K562 (cell line): ENCODE data around the gene GFOD1. TPM values are rescaled to one million over a fixed set of nuclear protein-coding genes. Genes with fewer than 3 reads are reported as not detected.

ENCODE experiments used
- ATAC-seq: fragments of 200-7000 bp; cut with Tn5 transposase; 3 replicates; pipeline ENCODE4 v1.9.1; 2020; ENCODE audit warnings: moderate library complexity
- BruUV-seq: library from RNA; stranded (reverse); fragments of 400-500 nt; replicated peaks from 2 replicates; lab custom pipeline; 2021; lab: Mats Ljungman, UMichigan
- CTCF ChIA-PET: fragments of 300-600 bp; formaldehyde crosslinking; extraction: SDS; loops from one replicate; lab custom pipeline; 2021; ENCODE audit warnings: low intra/inter-chr PET ratio; lab: Yijun Ruan, JAX
- POLR2A ChIA-PET: fragments of 300-600, 350-650 bp; sonication (Branson Sonifier 250); formaldehyde crosslinking; extraction: SDS; loops from one replicate; lab custom pipeline; 2021; ENCODE audit warnings: antibody characterized with exemption, inconsistent platforms; lab: Yijun Ruan, JAX
- DNase-seq, 4 experiments: peaks; one replicate each; pipeline versions ENCODE4 v3.0.0 to v3.0.0-alpha.2; 2011 to 2018; ENCODE audit warnings: low spot score in 3 of 4, mixed read lengths in 3 of 4; ENCODE audit errors: extremely low read depth in 1 of 4
- FAIRE-seq: peaks from 2 replicates; lab custom pipeline; 2011; peaks lifted over from hg19 to GRCh38; lab: Jason Lieb, UNC
- H2AFZ ChIP-seq: 2 replicates; pipeline ENCODE4 v1.6.0; 2011; ENCODE audit warnings: low read depth, low read length, control low read depth, inconsistent platforms
- H3K27ac ChIP-seq: fragments of 200-600 bp; 3 replicates; pipeline ENCODE4 v1.8.0; 2011; ENCODE audit warnings: low read depth, mild to moderate bottlenecking, control low read depth, inconsistent platforms, low read length, moderate library complexity, mixed read lengths; ENCODE audit errors: extremely low read depth
- H3K27me3 ChIP-seq, 2 experiments: fragments of 300-600 bp in 1 of 2; 2 replicates in 1 of 2; 3 replicates in 1 of 2; pipeline versions ENCODE4 v1.6.0 to v1.8.0; 2011; ENCODE audit warnings: inconsistent platforms in 2 of 2, low read length in 2 of 2, mild to moderate bottlenecking in 1 of 2, mixed read lengths in 1 of 2, moderate library complexity in 1 of 2; ENCODE audit not compliant: control insufficient read depth in 2 of 2, insufficient read depth in 2 of 2
- H3K36me3 ChIP-seq: fragments of 300-600 bp; 3 replicates; pipeline ENCODE4 v1.8.0; 2011; ENCODE audit warnings: mild to moderate bottlenecking, low read length, inconsistent platforms; ENCODE audit not compliant: control insufficient read depth, insufficient read depth
- H3K4me1 ChIP-seq, 2 experiments: fragments of 200-600 bp in 1 of 2; replicated peaks in 1 of 2; 2 replicates in 1 of 2; 3 replicates in 1 of 2; pipeline versions ENCODE4 v1.5.1 to v1.8.0; 2011; ENCODE audit warnings: inconsistent platforms in 2 of 2, low read length in 2 of 2, mild to moderate bottlenecking in 1 of 2, mixed read lengths in 1 of 2, moderate library complexity in 1 of 2; ENCODE audit not compliant: control insufficient read depth in 2 of 2, insufficient read depth in 2 of 2
- H3K4me2 ChIP-seq: 2 replicates; pipeline ENCODE4 v1.6.1; 2011; ENCODE audit warnings: low read length, control low read depth, inconsistent platforms, mixed read lengths; ENCODE audit not compliant: insufficient read depth
- H3K4me3 ChIP-seq: fragments of 200-600 bp; sonication (generic), shearing (Covaris generic); 2 replicates; pipeline ENCODE4 v1.5.1; 2016; ENCODE audit warnings: control low read depth, inconsistent platforms
- H3K79me2 ChIP-seq: fragments of 200-600 bp; 3 replicates; pipeline ENCODE4 v1.8.0; 2011; ENCODE audit warnings: low read length, inconsistent platforms; ENCODE audit not compliant: control insufficient read depth, insufficient read depth
- H3K9ac ChIP-seq, 2 experiments: 2 replicates each; pipeline versions ENCODE4 v1.6.0 to v1.6.1; 2011; ENCODE audit warnings: low read depth in 2 of 2, low read length in 2 of 2, control low read depth in 1 of 2, inconsistent platforms in 1 of 2, mild to moderate bottlenecking in 1 of 2, mixed read lengths in 1 of 2; ENCODE audit not compliant: insufficient read depth in 1 of 2
- H3K9me1 ChIP-seq: one replicate; pipeline ENCODE4 v1.6.0; 2011; ENCODE audit warnings: inconsistent platforms, mild to moderate bottlenecking, low read length, moderate library complexity; ENCODE audit not compliant: control insufficient read depth, insufficient read depth
- H3K9me3 ChIP-seq: replicated peaks from 2 replicates; pipeline ENCODE4 v1.5.1; 2011; ENCODE audit warnings: low read depth, low read length, inconsistent platforms; ENCODE audit not compliant: control insufficient read depth, insufficient read depth
- H4K20me1 ChIP-seq: replicated peaks from 2 replicates; pipeline ENCODE4 v1.6.1; 2011; ENCODE audit warnings: low read length, inconsistent platforms, mixed read lengths; ENCODE audit not compliant: control insufficient read depth, insufficient read depth
- CSDE1 ChIP-seq, 2 experiments: fragments of 450-650 bp; IDR thresholded peaks; 2 replicates each; pipeline ENCODE4 v1.6.1; 2016; ENCODE audit warnings: mild to moderate bottlenecking in 1 of 2
- HDAC2 ChIP-seq: fragments of 450-650 bp; IDR thresholded peaks from 2 replicates; pipeline ENCODE4 v1.6.1; 2016; ENCODE audit warnings: mild to moderate bottlenecking
- HMG20A ChIP-seq: fragments of 450-650 bp; formaldehyde crosslinking; conservative IDR thresholded peaks from 2 replicates; pipeline ENCODE4 v1.4.0; 2020; ENCODE audit warnings: mild to moderate bottlenecking, mixed read lengths
- HNRNPH1 ChIP-seq: fragments of 200-400 bp; formaldehyde crosslinking; optimal IDR thresholded peaks from 2 replicates; pipeline ENCODE3; 2017; ENCODE audit warnings: low read depth, mild to moderate bottlenecking, low read length, moderate library complexity
- IRF2 ChIP-seq: sonication (generic); formaldehyde crosslinking; IDR thresholded peaks from 2 replicates; pipeline ENCODE4 v1.8.1; 2022; ENCODE audit warnings: mild to moderate bottlenecking, missing genetic modification reagents
- NR3C1 ChIP-seq: sonication (generic); formaldehyde crosslinking; IDR thresholded peaks from 2 replicates; pipeline ENCODE4 v1.8.1; 2022; ENCODE audit warnings: missing genetic modification reagents
- STAT5A ChIP-seq: IDR thresholded peaks from 2 replicates; pipeline ENCODE4 v1.6.1; 2012; ENCODE audit warnings: low read length, inconsistent platforms, borderline replicate concordance
- ZBTB7A ChIP-seq: IDR thresholded peaks from 2 replicates; pipeline ENCODE4 v1.6.1; 2011; ENCODE audit warnings: low read depth, mild to moderate bottlenecking, low read length, moderate library complexity, borderline replicate concordance; ENCODE audit not compliant: control insufficient read depth
- ZNF695 ChIP-seq: fragments of 450-650 bp; formaldehyde crosslinking; IDR thresholded peaks from 2 replicates; pipeline ENCODE4 v1.4.0; 2020; ENCODE audit warnings: mild to moderate bottlenecking, moderate library complexity
- WGBS: fragments of 100-300 bp; shearing (Covaris generic); methylation state at CpG from one replicate; pipeline ENCODE4 v1.1.6; 2016; ENCODE audit warnings: low coverage, mixed read lengths; ENCODE audit not compliant: insufficient coverage; ENCODE audit errors: missing lambda C conversion rate; 5-methylcytosine and 5-hydroxymethylcytosine counted together
- in situ Hi-C: fragments of 300-500 bp; cut with MboI; formaldehyde crosslinking; loops from 4 replicates; pipeline ENCODE4 v1.15.0; 2018; ENCODE audit warnings: inconsistent platforms, mixed read lengths
- intact Hi-C: fragments of 100-400 bp; cut with micrococcal nuclease; formaldehyde crosslinking; loops from 2 replicates; pipeline ENCODE4 v1.14.2; 2022
- polyA plus RNA-seq, 8 experiments: library from polyadenylated mRNA; depleted of rRNA in 4 of 8; stranded (reverse) in 5 of 8; unstranded in 3 of 8; fragments of >200 nt; fragmentation: Nextera tagmentation in 2 of 8; fragmentation: Illumina TruSeq in 1 of 8; extraction: Ambion mirVana in 2 of 8; extraction: Trizol in 1 of 8; gene quantifications; 2 replicates each; pipeline versions ENCODE4 v1.2.1 to v1.2.3, GENCODE V29; 2011 to 2014; ENCODE audit warnings: inconsistent platforms in 1 of 8, missing spikeins in 1 of 8
- total RNA-seq, 7 experiments: library from RNA; depleted of rRNA in 6 of 7; stranded (reverse); fragments of >200 nt in 6 of 7; fragmentation: Illumina TruSeq in 2 of 7; extraction: Trizol in 2 of 7; gene quantifications; 2 replicates each; pipeline versions ENCODE4 v1.2.1 to v1.2.3, GENCODE V29; 2011 to 2021; ENCODE audit warnings: low replicate concordance in 1 of 7
- TF ChIP-seq, protein P1 (sequence below): fragments of 450-650 bp; IDR thresholded peaks from 2 replicates; pipeline ENCODE4 v1.6.1; 2017; ENCODE audit warnings: antibody characterized with exemption
- TF ChIP-seq, protein P2 (sequence below): fragments of 450-650 bp; formaldehyde crosslinking; IDR thresholded peaks from 2 replicates; pipeline ENCODE4 v1.4.0; 2020; ENCODE audit warnings: mild to moderate bottlenecking, moderate library complexity
- TF ChIP-seq, protein P3 (sequence below): sonication (generic); IDR thresholded peaks from 2 replicates; pipeline ENCODE4 v1.6.1; 2016
- TF ChIP-seq, protein P4 (sequence below): fragments of 200-800 bp; sonication (Bioruptor generic); IDR thresholded peaks from 2 replicates; pipeline ENCODE4 v1.6.1; 2017; ENCODE audit warnings: missing genetic modification characterization, missing compliant biosample characterization

The GFOD1 gene
- total and polyA plus RNA-seq, 9 of the 15 experiments (the other 6 are each of a cell fraction or from before 2014, with no cell fraction given), result 3.8 to 12.0 (median 8.2) TPM

DNA sequence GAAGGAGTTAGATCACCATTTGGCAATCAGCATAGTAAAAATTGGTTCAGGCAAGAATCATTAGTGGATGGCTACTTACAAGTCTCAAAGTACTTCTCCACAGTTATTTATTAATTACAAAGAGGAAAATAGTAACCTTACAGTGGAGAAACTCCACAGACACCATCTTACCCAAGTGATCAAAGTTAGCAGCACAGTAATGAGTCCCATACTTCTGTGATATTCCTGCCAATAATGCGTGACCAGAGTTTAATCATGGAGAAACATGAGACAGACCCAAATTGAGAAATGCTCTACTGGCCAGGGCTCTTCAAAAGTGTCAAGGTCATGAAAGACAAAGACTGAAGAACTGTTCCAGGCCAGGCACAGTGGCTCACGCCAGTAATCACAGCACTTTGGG is 168.6 kb downstream of the GFOD1 start (continued):
- TF ChIP-seq, protein P1, sequence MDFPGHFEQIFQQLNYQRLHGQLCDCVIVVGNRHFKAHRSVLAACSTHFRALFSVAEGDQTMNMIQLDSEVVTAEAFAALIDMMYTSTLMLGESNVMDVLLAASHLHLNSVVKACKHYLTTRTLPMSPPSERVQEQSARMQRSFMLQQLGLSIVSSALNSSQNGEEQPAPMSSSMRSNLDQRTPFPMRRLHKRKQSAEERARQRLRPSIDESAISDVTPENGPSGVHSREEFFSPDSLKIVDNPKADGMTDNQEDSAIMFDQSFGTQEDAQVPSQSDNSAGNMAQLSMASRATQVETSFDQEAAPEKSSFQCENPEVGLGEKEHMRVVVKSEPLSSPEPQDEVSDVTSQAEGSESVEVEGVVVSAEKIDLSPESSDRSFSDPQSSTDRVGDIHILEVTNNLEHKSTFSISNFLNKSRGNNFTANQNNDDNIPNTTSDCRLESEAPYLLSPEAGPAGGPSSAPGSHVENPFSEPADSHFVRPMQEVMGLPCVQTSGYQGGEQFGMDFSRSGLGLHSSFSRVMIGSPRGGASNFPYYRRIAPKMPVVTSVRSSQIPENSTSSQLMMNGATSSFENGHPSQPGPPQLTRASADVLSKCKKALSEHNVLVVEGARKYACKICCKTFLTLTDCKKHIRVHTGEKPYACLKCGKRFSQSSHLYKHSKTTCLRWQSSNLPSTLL, result no peak
- TF ChIP-seq STAT5A, result no peak

DNA sequence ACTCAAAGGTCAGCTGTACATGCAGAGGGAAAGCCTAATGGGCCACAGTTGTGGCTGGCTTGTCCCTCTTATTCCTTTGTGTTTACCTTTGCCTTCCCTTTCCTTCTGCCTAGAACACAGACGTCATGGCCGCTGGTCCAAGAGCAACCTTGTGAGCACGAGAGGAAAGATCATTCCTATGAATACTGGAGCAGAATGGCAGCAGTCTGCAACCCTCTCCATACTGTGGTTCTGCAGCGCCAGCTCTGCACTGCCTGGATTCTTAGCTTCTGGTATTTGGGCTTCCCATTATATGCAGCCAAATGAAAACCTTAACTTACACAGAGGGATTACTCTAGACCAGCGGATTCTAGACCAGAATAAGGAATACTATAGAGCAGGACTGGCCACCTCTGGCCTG is 171.5 kb downstream of the GFOD1 start:
- Histone ChIP-seq H3K9me1 (no peaks in the 10 kb centered on the region), H3K27me3 (no peaks in the 10 kb centered on the region), H4K20me1 (no peaks in the 10 kb centered on the region), H3K27ac (no peak overlapping the region), H3K9me3 (no peaks in the 10 kb centered on the region), H3K79me2 (no peaks in the 10 kb centered on the region), H3K9ac (no peak overlapping the region), H3K4me1 (peaks cover 6 to 11% of the 10 kb centered on the region in 2 experiments; a peak in 4 of 5 replicates), H3K36me3 (peaks cover 82% of the 10 kb centered on the region), H2AFZ (no peak overlapping the region), H3K4me3 (no peak overlapping the region), H3K4me2 (no peak overlapping the region)
- ATAC-seq (no peak), FAIRE-seq (no peak), DNase-seq (no peak)
- CTCF ChIA-PET, result no interaction called here
- in situ Hi-C loops (no loop called here), intact Hi-C loops (no loop called here)
- WGBS, result 89% methylated on average over 5 of the region's 5 CpGs
- POLR2A ChIA-PET, result interaction anchor here (1.2 kb wide), 1 partner anchor 11 kb away, joined by 3 read pairs; no protein-coding TSS in a partner anchor
- no TSS peak for BruUV-seq
- TF ChIP-seq HNRNPH1 (no peak), HMG20A (CRISPR knock-in tag) (no peak), HDAC2 (no peak), IRF2 (CRISPR knock-in tag) (no peak), NR3C1 (no peak), CSDE1 (IDR thresholded peaks at IDR 0.05) (no peak), ZNF695 (CRISPR knock-in tag) (no peak), ZBTB7A (no peak)
- TF ChIP-seq, protein P2, sequence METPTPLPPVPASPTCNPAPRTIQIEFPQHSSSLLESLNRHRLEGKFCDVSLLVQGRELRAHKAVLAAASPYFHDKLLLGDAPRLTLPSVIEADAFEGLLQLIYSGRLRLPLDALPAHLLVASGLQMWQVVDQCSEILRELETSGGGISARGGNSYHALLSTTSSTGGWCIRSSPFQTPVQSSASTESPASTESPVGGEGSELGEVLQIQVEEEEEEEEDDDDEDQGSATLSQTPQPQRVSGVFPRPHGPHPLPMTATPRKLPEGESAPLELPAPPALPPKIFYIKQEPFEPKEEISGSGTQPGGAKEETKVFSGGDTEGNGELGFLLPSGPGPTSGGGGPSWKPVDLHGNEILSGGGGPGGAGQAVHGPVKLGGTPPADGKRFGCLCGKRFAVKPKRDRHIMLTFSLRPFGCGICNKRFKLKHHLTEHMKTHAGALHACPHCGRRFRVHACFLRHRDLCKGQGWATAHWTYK (CRISPR knock-in tag), result no peak
- TF ChIP-seq, protein P3, sequence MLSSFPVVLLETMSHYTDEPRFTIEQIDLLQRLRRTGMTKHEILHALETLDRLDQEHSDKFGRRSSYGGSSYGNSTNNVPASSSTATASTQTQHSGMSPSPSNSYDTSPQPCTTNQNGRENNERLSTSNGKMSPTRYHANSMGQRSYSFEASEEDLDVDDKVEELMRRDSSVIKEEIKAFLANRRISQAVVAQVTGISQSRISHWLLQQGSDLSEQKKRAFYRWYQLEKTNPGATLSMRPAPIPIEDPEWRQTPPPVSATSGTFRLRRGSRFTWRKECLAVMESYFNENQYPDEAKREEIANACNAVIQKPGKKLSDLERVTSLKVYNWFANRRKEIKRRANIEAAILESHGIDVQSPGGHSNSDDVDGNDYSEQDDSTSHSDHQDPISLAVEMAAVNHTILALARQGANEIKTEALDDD, result no peak
- TF ChIP-seq, protein P4, sequence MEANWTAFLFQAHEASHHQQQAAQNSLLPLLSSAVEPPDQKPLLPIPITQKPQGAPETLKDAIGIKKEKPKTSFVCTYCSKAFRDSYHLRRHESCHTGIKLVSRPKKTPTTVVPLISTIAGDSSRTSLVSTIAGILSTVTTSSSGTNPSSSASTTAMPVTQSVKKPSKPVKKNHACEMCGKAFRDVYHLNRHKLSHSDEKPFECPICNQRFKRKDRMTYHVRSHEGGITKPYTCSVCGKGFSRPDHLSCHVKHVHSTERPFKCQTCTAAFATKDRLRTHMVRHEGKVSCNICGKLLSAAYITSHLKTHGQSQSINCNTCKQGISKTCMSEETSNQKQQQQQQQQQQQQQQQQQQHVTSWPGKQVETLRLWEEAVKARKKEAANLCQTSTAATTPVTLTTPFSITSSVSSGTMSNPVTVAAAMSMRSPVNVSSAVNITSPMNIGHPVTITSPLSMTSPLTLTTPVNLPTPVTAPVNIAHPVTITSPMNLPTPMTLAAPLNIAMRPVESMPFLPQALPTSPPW, result no peak
